CD8-positive, alpha-beta memory T cell (primary cell): ENCODE measurements around the gene LDHA. TPM values are rescaled to one million over a fixed set of nuclear protein-coding genes. Genes with fewer than 3 reads are reported as not detected.
"Not testable (repeated sequence)": the region's sequence is repeated elsewhere in the genome, so short reads cannot be mapped to it uniquely, and the experiment has no call there.

Source experiments
- CTCF ChIA-PET: fragments of 350-600 bp; sonication (Branson Sonifier 250); formaldehyde crosslinking; loops from one replicate; lab custom pipeline; 2021; ENCODE audit warnings: antibody characterized with exemption; lab: Charles Lee
- POLR2A ChIA-PET: fragments of 350-600 bp; sonication (Branson Sonifier 250); formaldehyde crosslinking; loops from one replicate; lab custom pipeline; 2021; ENCODE audit warnings: antibody characterized with exemption; lab: Charles Lee
- DNase-seq, 5 donors: peaks; one replicate each; pipeline versions ENCODE4 v3.0.0 to v3.0.0-alpha.2; 2020 to 2022; ENCODE audit warnings: mixed read lengths in 1 of 5
- H3K27ac ChIP-seq: one replicate; pipeline ENCODE4 v1.7.0; 2013; ENCODE audit warnings: low read depth, mild to moderate bottlenecking, low read length, moderate library complexity
- H3K27me3 ChIP-seq: 2 replicates; pipeline ENCODE4 v1.7.0; 2013; ENCODE audit warnings: low read length, mild to moderate bottlenecking; ENCODE audit not compliant: insufficient read depth, poor library complexity, severe bottlenecking
- H3K36me3 ChIP-seq: 2 replicates; pipeline ENCODE4 v1.7.0; 2013; ENCODE audit warnings: mild to moderate bottlenecking, low read length, moderate library complexity; ENCODE audit not compliant: insufficient read depth
- H3K4me1 ChIP-seq: 2 replicates; pipeline ENCODE4 v1.7.0; 2013; ENCODE audit warnings: mild to moderate bottlenecking, low read length, moderate library complexity; ENCODE audit not compliant: insufficient read depth
- H3K4me3 ChIP-seq: 2 replicates; pipeline ENCODE4 v1.7.0; 2013; ENCODE audit warnings: mild to moderate bottlenecking, low read length
- H3K9me3 ChIP-seq: 2 replicates; pipeline ENCODE4 v1.7.0; 2013; ENCODE audit warnings: mild to moderate bottlenecking, low read length
- H3K27ac Mint-ChIP-seq, 8 donors: one replicate each; pipeline ENCODE4 v1.8.0; 2020 to 2021; ENCODE audit warnings: mixed read lengths in 8 of 8, mild to moderate bottlenecking in 6 of 8, inconsistent platforms in 3 of 8, moderate library complexity in 3 of 8
- H3K27me3 Mint-ChIP-seq, 2 donors: one replicate each; pipeline ENCODE4 v1.8.0; 2020 to 2021; ENCODE audit warnings: mixed read lengths in 2 of 2, mild to moderate bottlenecking in 1 of 2, moderate library complexity in 1 of 2
- H3K36me3 Mint-ChIP-seq, 3 donors: one replicate each; pipeline ENCODE4 v1.8.0; 2020 to 2021; ENCODE audit warnings: mixed read lengths in 3 of 3, inconsistent platforms in 1 of 3, mild to moderate bottlenecking in 1 of 3
- H3K4me1 Mint-ChIP-seq, 3 donors: one replicate each; pipeline ENCODE4 v1.8.0; 2020 to 2021; ENCODE audit warnings: mixed read lengths in 3 of 3, inconsistent platforms in 1 of 3, mild to moderate bottlenecking in 1 of 3
- H3K4me3 Mint-ChIP-seq, 7 donors: one replicate each; pipeline ENCODE4 v1.8.0; 2020 to 2021; ENCODE audit warnings: mixed read lengths in 7 of 7, mild to moderate bottlenecking in 6 of 7, moderate library complexity in 4 of 7, inconsistent platforms in 2 of 7
- H3K9me3 Mint-ChIP-seq, 5 donors: one replicate each; pipeline ENCODE4 v1.8.0; 2020 to 2022; ENCODE audit warnings: mixed read lengths in 5 of 5, mild to moderate bottlenecking in 3 of 5, moderate library complexity in 2 of 5, inconsistent platforms in 1 of 5
- polyA plus RNA-seq: library from polyadenylated mRNA; unstranded; fragments of 300-500 nt; fragmentation: Illumina TruSeq; gene quantifications from one replicate; pipeline ENCODE4 v1.2.3, GENCODE V29; 2021
- total RNA-seq, 2 experiments: library from RNA; stranded (reverse); gene quantifications; one replicate each; pipeline ENCODE4 v1.2.3, GENCODE V29; 2021

The LDHA gene
- total and polyA plus RNA-seq, 3 experiments from 2014 or later: 389 to 1,631 (median 1,546) TPM

- DNase-seq: peak in 1 of 5 donors; percentile 51
- Mint-ChIP-seq H3K4me1 (peaks cover 30 to 52% (median 45%) of the 10 kb centered on the region in 3 donors), H3K27me3 (peaks cover 0 to 12% of the 10 kb centered on the region in 2 donors), H3K4me3 (peak overlapping the region; percentile 97 to 99 (median 98)), H3K9me3 (peaks cover 0 to 2% (median 0%) of the 10 kb centered on the region in 5 donors), H3K27ac (peak overlapping the region; percentile 89 to 100 (median 98)), H3K36me3 (peaks cover 12 to 56% (median 14%) of the 10 kb centered on the region in 3 donors)
- Histone ChIP-seq H3K27ac (peak overlapping the region; percentile 89), H3K36me3 (peaks cover 32% of the 10 kb centered on the region), H3K27me3 (no peaks in the 10 kb centered on the region), H3K9me3 (no peaks in the 10 kb centered on the region), H3K4me3 (peak overlapping the region; percentile 91), H3K4me1 (peaks cover 22% of the 10 kb centered on the region)
- ChIA-PET CTCF (interaction anchor here (0.9 to 4.0 kb wide), 12 partner anchors 11 to 327 kb away, joined by 3 to 37 read pairs (median 4); partner anchors contain the start of genes GTF2H1, HPS5 and TSG101), POLR2A (interaction anchor here (0.7 to 3.5 kb wide), 9 partner anchors 11 to 1657 kb away, joined by 3 to 48 read pairs (median 4); partner anchors contain the start of genes C11orf58, GTF2H1, HPS5 and TSG101)
These were observed 768 bp downstream of the LDHA start for GRCh38 chr11:18394928-18395734.

- peaks cover 33 to 56% (median 45%) of the 10 kb centered on the region in 3 donors for H3K4me1 Mint-ChIP-seq
- Histone ChIP-seq H3K4me3 (peak overlapping the region; percentile 91), H3K9me3 (no peaks in the 10 kb centered on the region), H3K27me3 (no peaks in the 10 kb centered on the region), H3K36me3 (peaks cover 39% of the 10 kb centered on the region), H3K4me1 (peaks cover 22% of the 10 kb centered on the region), H3K27ac (peak overlapping the region; percentile 89)
- DNase-seq: peak; percentile 88 to 97 (median 96)
- peaks cover 0 to 12% of the 10 kb centered on the region in 2 donors for H3K27me3 Mint-ChIP-seq
- ChIA-PET CTCF (interaction anchor here (0.9 to 4.0 kb wide), 8 partner anchors 12 to 326 kb away, joined by 3 to 37 read pairs (median 6); partner anchors contain the start of genes GTF2H1, HPS5 and TSG101), POLR2A (interaction anchor here (0.6 to 3.5 kb wide), 13 partner anchors 12 to 1657 kb away, joined by 3 to 48 read pairs (median 4); partner anchors contain the start of genes C11orf58, GTF2H1, HPS5 and TSG101)
- peak overlapping the region; percentile 97 to 99 (median 98) for H3K4me3 Mint-ChIP-seq
- peak overlapping the region; percentile 89 to 100 (median 98) for H3K27ac Mint-ChIP-seq
- peaks cover 0 to 2% (median 0%) of the 10 kb centered on the region in 5 donors for H3K9me3 Mint-ChIP-seq
- peaks cover 12 to 63% (median 21%) of the 10 kb centered on the region in 3 donors for H3K36me3 Mint-ChIP-seq
These were observed 1.6 kb downstream of the LDHA start for GRCh38 chr11:18395735-18396504.

DNA sequence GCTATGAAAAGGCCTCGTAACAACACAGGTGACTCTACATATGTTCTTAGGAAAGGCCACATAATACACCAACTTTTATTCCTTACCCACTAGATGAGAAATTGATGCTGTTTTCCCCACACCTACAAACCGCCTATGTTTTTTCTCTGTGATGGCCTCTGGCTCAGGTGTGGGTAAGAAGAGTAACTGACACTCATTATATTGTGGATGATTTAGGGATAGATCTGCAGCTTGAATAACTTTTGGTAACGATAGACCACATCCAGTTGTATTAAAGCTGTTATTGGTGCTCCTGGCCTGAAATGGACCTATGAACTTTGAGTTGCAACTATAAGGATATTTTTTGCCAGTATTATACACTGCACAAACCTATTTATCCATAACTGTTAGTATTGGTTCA, 3.6 kb downstream of the LDHA start:
- CTCF ChIA-PET: no interaction called here
- H3K27me3 ChIP-seq: no peaks in the 10 kb centered on the region
- no peaks in the 10 kb centered on the region for H3K9me3 ChIP-seq
- H3K27ac ChIP-seq: no peak overlapping the region
- Mint-ChIP-seq H3K4me3 (peak overlapping the region in 2 of 7 donors; percentile 24 to 47), H3K27me3 (peaks cover 0 to 12% of the 10 kb centered on the region in 2 donors), H3K36me3 (peaks cover 17 to 78% (median 24%) of the 10 kb centered on the region in 3 donors), H3K27ac (peak overlapping the region in 6 of 8 donors; percentile 11 to 83 (median 62)), H3K4me1 (peaks cover 32 to 48% (median 37%) of the 10 kb centered on the region in 3 donors), H3K9me3 (peaks cover 0 to 2% (median 0%) of the 10 kb centered on the region in 5 donors)
- peaks cover 19% of the 10 kb centered on the region for H3K4me1 ChIP-seq
- no peak for DNase-seq
- no peak overlapping the region for H3K4me3 ChIP-seq
- POLR2A ChIA-PET: interaction anchor here (0.7 kb wide), 1 partner anchor 192 kb away, joined by 4 read pairs; no protein-coding TSS in a partner anchor
- peaks cover 49% of the 10 kb centered on the region for H3K36me3 ChIP-seq

GRCh38 chr11:18401077-18401476, 6.7 kb downstream of the LDHA start:
- peak overlapping the region in 2 of 8 donors; percentile 21 to 85 for H3K27ac Mint-ChIP-seq
- POLR2A ChIA-PET: interaction anchor here (0.7 kb wide), 1 partner anchor 79 kb away, joined by 5 read pairs; the partner anchor contains the start of gene HPS5

DNA sequence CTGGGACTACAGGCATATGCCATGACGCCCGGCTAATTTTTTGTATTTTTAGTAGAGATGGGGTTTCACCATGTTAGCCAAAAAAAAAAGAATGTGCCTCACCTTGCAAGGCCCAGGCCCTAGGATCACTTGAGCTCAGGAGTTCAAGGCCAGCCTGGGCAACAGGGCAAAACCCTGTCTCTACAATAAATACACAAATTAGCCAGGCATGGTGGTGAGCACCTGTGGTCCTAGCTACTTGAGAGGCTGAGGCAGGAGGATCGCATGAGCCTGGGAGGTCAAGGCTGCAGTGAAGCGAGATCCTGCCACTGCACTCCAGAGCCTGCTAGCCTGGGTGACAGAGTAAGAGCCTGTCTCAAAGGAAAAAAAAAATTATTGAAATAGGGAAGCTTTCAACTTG, 9.7 kb downstream of the LDHA start:
- peaks cover 22 to 80% (median 23%) of the 10 kb centered on the region in 3 donors for H3K36me3 Mint-ChIP-seq
- ChIA-PET CTCF (no interaction called here), POLR2A (no interaction called here)
- Histone ChIP-seq H3K36me3 (peaks cover 55% of the 10 kb centered on the region), H3K4me3 (no peak overlapping the region), H3K4me1 (no peaks in the 10 kb centered on the region), H3K27me3 (no peaks in the 10 kb centered on the region), H3K9me3 (no peaks in the 10 kb centered on the region), H3K27ac (no peak overlapping the region)
- no peak for DNase-seq
- no peaks in the 10 kb centered on the region for H3K9me3 Mint-ChIP-seq
- no peaks in the 10 kb centered on the region for H3K27me3 Mint-ChIP-seq
- no peak overlapping the region for H3K4me3 Mint-ChIP-seq
- H3K27ac Mint-ChIP-seq: no peak overlapping the region
- H3K4me1 Mint-ChIP-seq: peaks cover 2 to 15% (median 6%) of the 10 kb centered on the region in 3 donors

More at GRCh38 chr11:18401077-18401476, 6.7 kb downstream of the LDHA start:
- H3K9me3 ChIP-seq, H3K4me3 ChIP-seq, H3K9me3 Mint-ChIP-seq, H3K27ac ChIP-seq, H3K27me3 ChIP-seq, DNase-seq, CTCF ChIA-PET, H3K27me3 Mint-ChIP-seq: not testable (repeated sequence)
- peak overlapping the region in 1 of 7 donors; percentile 4 for H3K4me3 Mint-ChIP-seq
- Histone ChIP-seq H3K36me3 (peaks cover 71% of the 10 kb centered on the region), H3K4me1 (peaks cover 12% of the 10 kb centered on the region)
- H3K4me1 Mint-ChIP-seq: peaks cover 19 to 36% (median 27%) of the 10 kb centered on the region in 3 donors
- peaks cover 23 to 84% (median 30%) of the 10 kb centered on the region in 3 donors for H3K36me3 Mint-ChIP-seq

GRCh38 chr11:18407400-18407799, 13.0 kb downstream of the LDHA start:
- POLR2A ChIA-PET, H3K4me3 ChIP-seq, H3K4me3 Mint-ChIP-seq, H3K9me3 ChIP-seq, DNase-seq, H3K4me1 ChIP-seq, H3K27me3 Mint-ChIP-seq, H3K27ac ChIP-seq, H3K27me3 ChIP-seq, H3K9me3 Mint-ChIP-seq: not testable (repeated sequence)
- CTCF ChIA-PET: interaction anchor here (1.2 kb wide), 1 partner anchor 13 kb away, joined by 3 read pairs; the partner anchor contains the start of gene LDHA
- Mint-ChIP-seq H3K36me3 (peaks cover 15 to 52% (median 19%) of the 10 kb centered on the region in 3 donors), H3K27ac (peak overlapping the region in 1 of 8 donors; percentile 73), H3K4me1 (peaks cover 7 to 20% (median 17%) of the 10 kb centered on the region in 3 donors)
- peaks cover 32% of the 10 kb centered on the region for H3K36me3 ChIP-seq

- Histone ChIP-seq H3K9me3 (no peaks in the 10 kb centered on the region), H3K27ac (no peak overlapping the region), H3K4me1 (no peaks in the 10 kb centered on the region), H3K4me3 (no peak overlapping the region), H3K27me3 (no peaks in the 10 kb centered on the region), H3K36me3 (peaks cover 19% of the 10 kb centered on the region)
- Mint-ChIP-seq H3K9me3 (no peaks in the 10 kb centered on the region), H3K4me1 (peaks cover 7 to 19% (median 14%) of the 10 kb centered on the region in 3 donors), H3K27ac (peak overlapping the region in 2 of 8 donors; percentile 31 to 76), H3K27me3 (no peaks in the 10 kb centered on the region), H3K36me3 (peaks cover 6 to 39% (median 8%) of the 10 kb centered on the region in 3 donors), H3K4me3 (no peak overlapping the region)
- POLR2A ChIA-PET: no interaction called here
- DNase-seq: no peak
- CTCF ChIA-PET: interaction anchor here (0.9 to 1.0 kb wide), 2 partner anchors 12 to 14 kb away, joined by 3 to 4 read pairs; partner anchors contain the start of gene LDHA
These were observed 14.4 kb downstream of the LDHA start for GRCh38 chr11:18408558-18409291.
